ENCODE measurements around the gene SH2D7.

SH2D7 gene

GRCh38 chr15:78147566-78147965 lies 55.2 kb downstream of the SH2D7 start:
- ATAC-seq, result no peak
- no peak for TF ChIP-seq ZFP30 (CRISPR knock-in tag; IDR thresholded peaks at IDR 0.05)
- TF ChIP-seq BACH2 (CRISPR knock-in tag; IDR thresholded peaks at IDR 0.05; ENCODE audit: borderline replicate concordance), result no peak
- TF ChIP-seq, protein P1, sequence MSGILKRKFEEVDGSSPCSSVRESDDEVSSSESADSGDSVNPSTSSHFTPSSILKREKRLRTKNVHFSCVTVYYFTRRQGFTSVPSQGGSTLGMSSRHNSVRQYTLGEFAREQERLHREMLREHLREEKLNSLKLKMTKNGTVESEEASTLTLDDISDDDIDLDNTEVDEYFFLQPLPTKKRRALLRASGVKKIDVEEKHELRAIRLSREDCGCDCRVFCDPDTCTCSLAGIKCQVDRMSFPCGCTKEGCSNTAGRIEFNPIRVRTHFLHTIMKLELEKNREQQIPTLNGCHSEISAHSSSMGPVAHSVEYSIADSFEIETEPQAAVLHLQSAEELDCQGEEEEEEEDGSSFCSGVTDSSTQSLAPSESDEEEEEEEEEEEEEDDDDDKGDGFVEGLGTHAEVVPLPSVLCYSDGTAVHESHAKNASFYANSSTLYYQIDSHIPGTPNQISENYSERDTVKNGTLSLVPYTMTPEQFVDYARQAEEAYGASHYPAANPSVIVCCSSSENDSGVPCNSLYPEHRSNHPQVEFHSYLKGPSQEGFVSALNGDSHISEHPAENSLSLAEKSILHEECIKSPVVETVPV (CRISPR knock-in tag; IDR thresholded peaks at IDR 0.05), result no peak
- TF ChIP-seq, protein P2, sequence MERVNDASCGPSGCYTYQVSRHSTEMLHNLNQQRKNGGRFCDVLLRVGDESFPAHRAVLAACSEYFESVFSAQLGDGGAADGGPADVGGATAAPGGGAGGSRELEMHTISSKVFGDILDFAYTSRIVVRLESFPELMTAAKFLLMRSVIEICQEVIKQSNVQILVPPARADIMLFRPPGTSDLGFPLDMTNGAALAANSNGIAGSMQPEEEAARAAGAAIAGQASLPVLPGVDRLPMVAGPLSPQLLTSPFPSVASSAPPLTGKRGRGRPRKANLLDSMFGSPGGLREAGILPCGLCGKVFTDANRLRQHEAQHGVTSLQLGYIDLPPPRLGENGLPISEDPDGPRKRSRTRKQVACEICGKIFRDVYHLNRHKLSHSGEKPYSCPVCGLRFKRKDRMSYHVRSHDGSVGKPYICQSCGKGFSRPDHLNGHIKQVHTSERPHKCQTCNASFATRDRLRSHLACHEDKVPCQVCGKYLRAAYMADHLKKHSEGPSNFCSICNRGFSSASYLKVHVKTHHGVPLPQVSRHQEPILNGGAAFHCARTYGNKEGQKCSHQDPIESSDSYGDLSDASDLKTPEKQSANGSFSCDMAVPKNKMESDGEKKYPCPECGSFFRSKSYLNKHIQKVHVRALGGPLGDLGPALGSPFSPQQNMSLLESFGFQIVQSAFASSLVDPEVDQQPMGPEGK (CRISPR knock-in tag; IDR thresholded peaks at IDR 0.05; ENCODE audit: borderline replicate concordance), result no peak
- TF ChIP-seq ESRRG (CRISPR knock-in tag; IDR thresholded peaks at IDR 0.05), result no peak
- no peak for TF ChIP-seq CREB5 (CRISPR knock-in tag; IDR thresholded peaks at IDR 0.05; ENCODE audit: low read depth)
- no peak for TF ChIP-seq ZNF70 (CRISPR knock-in tag; IDR thresholded peaks at IDR 0.05)
- no peak for TF ChIP-seq RARB (CRISPR knock-in tag; IDR thresholded peaks at IDR 0.05)
- TF ChIP-seq POU6F1 (CRISPR knock-in tag; IDR thresholded peaks at IDR 0.05; ENCODE audit: borderline replicate concordance, low read depth), result no peak
- no peak for TF ChIP-seq TCF4 (CRISPR knock-in tag; IDR thresholded peaks at IDR 0.05; ENCODE audit: borderline replicate concordance)
- no peak for TF ChIP-seq PPARA (CRISPR knock-in tag; IDR thresholded peaks at IDR 0.05; ENCODE audit: borderline replicate concordance)
- no peak for TF ChIP-seq CSDC2 (CRISPR knock-in tag; IDR thresholded peaks at IDR 0.05)
- no peak for TF ChIP-seq ZNF565 (CRISPR knock-in tag; conservative IDR thresholded peaks at IDR 0.05; ENCODE audit: low read depth)
- no peak for TF ChIP-seq TOX (CRISPR knock-in tag; IDR thresholded peaks at IDR 0.05; ENCODE audit: borderline replicate concordance)
- TF ChIP-seq SNAI2 (CRISPR knock-in tag; IDR thresholded peaks at IDR 0.05), result no peak
- no peak for TF ChIP-seq GLIS3 (CRISPR knock-in tag; IDR thresholded peaks at IDR 0.05)
- no peak for TF ChIP-seq ZNF8 (CRISPR knock-in tag; IDR thresholded peaks at IDR 0.05)

DNA sequence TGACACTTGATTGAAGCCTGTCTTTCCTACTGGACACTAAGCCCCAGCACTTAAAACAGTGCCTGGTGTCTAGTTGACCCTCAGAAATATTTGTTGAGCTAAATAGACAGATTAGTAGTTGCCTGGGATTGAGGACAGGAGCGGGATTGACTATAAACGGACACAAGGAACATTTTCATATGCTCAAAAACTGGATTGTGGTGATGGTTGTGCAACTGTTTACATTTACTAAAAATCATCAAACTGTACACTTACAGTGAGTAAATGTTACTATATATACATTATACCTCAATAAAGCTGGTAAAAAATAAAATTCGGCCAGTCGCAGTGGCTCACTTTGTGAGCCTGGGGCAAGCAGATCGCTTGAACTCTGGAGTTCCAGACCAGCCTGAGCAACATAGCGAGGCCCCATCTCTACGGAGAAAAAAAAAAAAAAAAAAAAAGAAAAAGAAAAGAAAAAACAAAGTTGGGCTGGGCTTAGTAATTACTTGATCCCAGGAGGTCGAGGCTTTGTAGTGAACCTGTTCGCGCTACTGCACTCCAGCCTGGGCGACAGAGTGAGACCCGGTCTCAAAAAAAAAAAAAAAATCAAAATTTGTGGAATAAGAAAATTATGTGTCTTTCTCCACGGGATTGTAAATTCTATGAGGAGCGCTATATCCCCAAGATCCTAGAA lies 56.2 kb downstream of the SH2D7 start:
- peak; percentile 50 for ATAC-seq

More for the DNA sequence above, 56.2 kb downstream of the SH2D7 start:
- TF ChIP-seq POU6F1 (CRISPR knock-in tag; IDR thresholded peaks at IDR 0.05; ENCODE audit: borderline replicate concordance, low read depth) (no peak), ISL1 (CRISPR knock-in tag; IDR thresholded peaks at IDR 0.05) (no peak), TSHZ2 (CRISPR knock-in tag; IDR thresholded peaks at IDR 0.05) (no peak), TOX (CRISPR knock-in tag; IDR thresholded peaks at IDR 0.05; ENCODE audit: borderline replicate concordance) (no peak), ZNF565 (CRISPR knock-in tag; conservative IDR thresholded peaks at IDR 0.05; ENCODE audit: low read depth) (no peak), BACH2 (CRISPR knock-in tag; IDR thresholded peaks at IDR 0.05; ENCODE audit: borderline replicate concordance) (no peak), CSDC2 (CRISPR knock-in tag; IDR thresholded peaks at IDR 0.05) (no peak), RARB (CRISPR knock-in tag; IDR thresholded peaks at IDR 0.05) (no peak), SNAI2 (CRISPR knock-in tag; IDR thresholded peaks at IDR 0.05) (no peak), ZFP3 (CRISPR knock-in tag; IDR thresholded peaks at IDR 0.05) (no peak), TCF4 (CRISPR knock-in tag; IDR thresholded peaks at IDR 0.05; ENCODE audit: borderline replicate concordance) (no peak), GLIS3 (CRISPR knock-in tag; IDR thresholded peaks at IDR 0.05) (no peak), ZC3H10 (CRISPR knock-in tag; IDR thresholded peaks at IDR 0.05) (no peak), ZFP30 (CRISPR knock-in tag; IDR thresholded peaks at IDR 0.05) (no peak), ARNTL (CRISPR knock-in tag; IDR thresholded peaks at IDR 0.05; ENCODE audit: borderline replicate concordance, low read depth) (no peak), PPARA (CRISPR knock-in tag; IDR thresholded peaks at IDR 0.05; ENCODE audit: borderline replicate concordance) (no peak)
- TF ChIP-seq, protein P2 (CRISPR knock-in tag; IDR thresholded peaks at IDR 0.05; ENCODE audit: borderline replicate concordance), result no peak
- TF ChIP-seq, protein P1 (CRISPR knock-in tag; IDR thresholded peaks at IDR 0.05), result no peak
